ENCODE measurements around the gene DKC1.

The DKC1 gene

GRCh38 chrX:154724993-154725756, 37.5 kb upstream of the DKC1 start:
- H3K36me3 ChIP-seq (replicated peaks in 1 of 2; ENCODE audit: control insufficient read depth in 2 of 2, insufficient read depth in 2 of 2, low read length in 2 of 2): no peaks in the 10 kb centered on the region
- H3K18ac ChIP-seq (ENCODE audit: low read length): no peak overlapping the region
- no peak overlapping the region for H2BK15ac ChIP-seq (ENCODE audit: low read length)
- H2BK120ac ChIP-seq (ENCODE audit: low read depth, low read length): no peak overlapping the region
- H2AK5ac ChIP-seq (ENCODE audit: low read depth, low read length): no peak overlapping the region
- no peak for DNase-seq (ENCODE audit: low spot score)
- no peak overlapping the region for H4K91ac ChIP-seq (ENCODE audit: low read depth, low read length, poor library complexity)
- peaks cover 0 to 20% (median 0%) of the 10 kb centered on the region in 3 experiments for H3K27me3 ChIP-seq (ENCODE audit: control insufficient read depth in 3 of 3, insufficient read depth in 3 of 3, low read depth in 1 of 3, low read length in 3 of 3)
- no peaks in the 10 kb centered on the region for H3K4me1 ChIP-seq (ENCODE audit: control insufficient read depth in 2 of 2, insufficient read depth in 1 of 2, low read depth in 1 of 2, low read length in 2 of 2)
- H3K79me1 ChIP-seq (ENCODE audit: low read depth, low read length): no peaks in the 10 kb centered on the region
- H2AFZ ChIP-seq (ENCODE audit: low read length): no peak overlapping the region
- no peaks in the 10 kb centered on the region for H3K9me3 ChIP-seq (replicated peaks in 1 of 2; ENCODE audit: control insufficient read depth in 2 of 2, insufficient read depth in 1 of 2, low read depth in 1 of 2, low read length in 2 of 2)
- no CpG with 5 or more reads among the region's 2 CpGs for WGBS, 2 donors (ENCODE audit: extremely low coverage in 2 of 2, insufficient read length in 2 of 2, insufficient replicate concordance in 1 of 2)
- no peak overlapping the region for H3K14ac ChIP-seq (ENCODE audit: low read length)
- H3K23ac ChIP-seq (ENCODE audit: low read depth, low read length, poor library complexity): no peak overlapping the region
- no peak overlapping the region for H3K4me2 ChIP-seq (ENCODE audit: insufficient read depth, low read length, poor library complexity, severe bottlenecking)
- H3K9ac ChIP-seq (ENCODE audit: low read depth, low read length, poor library complexity): no peak overlapping the region
- no peak overlapping the region for H4K8ac ChIP-seq (ENCODE audit: low read depth, low read length)
- H3K4me3 ChIP-seq (ENCODE audit: low read length in 2 of 2): no peak overlapping the region
- H3K27ac ChIP-seq (replicated peaks; ENCODE audit: low read length): no peak overlapping the region
- H3K4ac ChIP-seq (ENCODE audit: low read length): no peak overlapping the region
- no peak overlapping the region for H2BK5ac ChIP-seq (ENCODE audit: low read length)
- H2BK12ac ChIP-seq (ENCODE audit: low read length): no peak overlapping the region

GRCh38 chrX:154727418-154727817, 35.2 kb upstream of the DKC1 start:
- Histone ChIP-seq H3K18ac (ENCODE audit: low read length) (no peak overlapping the region), H3K27ac (replicated peaks; ENCODE audit: low read length) (no peak overlapping the region), H4K91ac (ENCODE audit: low read depth, low read length, poor library complexity) (no peak overlapping the region), H2BK5ac (ENCODE audit: low read length) (no peak overlapping the region), H3K9me3 (replicated peaks in 1 of 2; ENCODE audit: control insufficient read depth in 2 of 2, insufficient read depth in 1 of 2, low read depth in 1 of 2, low read length in 2 of 2) (no peaks in the 10 kb centered on the region), H3K4ac (ENCODE audit: low read length) (no peak overlapping the region), H3K36me3 (replicated peaks in 1 of 2; ENCODE audit: control insufficient read depth in 2 of 2, insufficient read depth in 2 of 2, low read length in 2 of 2) (no peaks in the 10 kb centered on the region), H2BK15ac (ENCODE audit: low read length) (no peak overlapping the region), H2BK12ac (ENCODE audit: low read length) (no peak overlapping the region), H3K23ac (ENCODE audit: low read depth, low read length, poor library complexity) (no peak overlapping the region), H4K8ac (ENCODE audit: low read depth, low read length) (no peak overlapping the region), H3K14ac (ENCODE audit: low read length) (no peak overlapping the region), H3K4me2 (ENCODE audit: insufficient read depth, low read length, poor library complexity, severe bottlenecking) (no peak overlapping the region), H2AK5ac (ENCODE audit: low read depth, low read length) (no peak overlapping the region), H3K79me1 (ENCODE audit: low read depth, low read length) (no peaks in the 10 kb centered on the region), H3K4me1 (ENCODE audit: control insufficient read depth in 2 of 2, insufficient read depth in 1 of 2, low read depth in 1 of 2, low read length in 2 of 2) (no peaks in the 10 kb centered on the region), H2BK120ac (ENCODE audit: low read depth, low read length) (no peak overlapping the region), H3K27me3 (ENCODE audit: control insufficient read depth in 3 of 3, insufficient read depth in 3 of 3, low read depth in 1 of 3, low read length in 3 of 3) (peaks cover 0 to 31% (median 0%) of the 10 kb centered on the region in 3 experiments), H2AFZ (ENCODE audit: low read length) (no peak overlapping the region), H3K9ac (ENCODE audit: low read depth, low read length, poor library complexity) (no peak overlapping the region), H3K4me3 (ENCODE audit: low read length in 2 of 2) (no peak overlapping the region)
- no CpG with 5 or more reads among the region's 1 CpG for WGBS, 2 donors (ENCODE audit: extremely low coverage in 2 of 2, insufficient read length in 2 of 2, insufficient replicate concordance in 1 of 2)
- no peak for DNase-seq (ENCODE audit: low spot score)

DNA sequence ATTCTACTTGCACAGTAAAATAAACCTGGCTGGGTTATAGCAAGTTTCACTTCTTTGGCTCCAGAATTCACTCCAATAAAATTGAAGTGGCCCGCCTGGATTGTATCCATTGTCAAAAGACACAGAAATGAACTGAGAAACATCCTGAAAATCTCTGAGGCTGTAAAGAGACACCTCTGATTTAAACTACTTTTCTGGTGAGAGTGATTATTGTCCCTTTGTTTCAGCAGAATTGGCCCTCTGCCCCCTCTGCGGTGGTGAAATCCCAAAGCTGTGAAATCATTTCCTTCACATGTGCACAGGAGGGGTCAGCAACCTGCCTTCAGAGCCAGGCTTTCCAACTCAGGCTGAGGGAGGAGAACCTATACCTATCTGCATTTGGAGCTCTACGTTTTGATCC, 34.8 kb upstream of the DKC1 start:
- Histone ChIP-seq H2BK15ac (ENCODE audit: low read length) (no peak overlapping the region), H3K4me1 (ENCODE audit: control insufficient read depth in 2 of 2, insufficient read depth in 1 of 2, low read depth in 1 of 2, low read length in 2 of 2) (no peaks in the 10 kb centered on the region), H2BK12ac (ENCODE audit: low read length) (no peak overlapping the region), H3K23ac (ENCODE audit: low read depth, low read length, poor library complexity) (no peak overlapping the region), H3K79me1 (ENCODE audit: low read depth, low read length) (no peaks in the 10 kb centered on the region), H3K4me3 (ENCODE audit: low read length in 2 of 2) (no peak overlapping the region), H3K27ac (replicated peaks; ENCODE audit: low read length) (no peak overlapping the region), H3K9me3 (replicated peaks in 1 of 2; ENCODE audit: control insufficient read depth in 2 of 2, insufficient read depth in 1 of 2, low read depth in 1 of 2, low read length in 2 of 2) (no peaks in the 10 kb centered on the region), H2AFZ (ENCODE audit: low read length) (no peak overlapping the region), H3K4ac (ENCODE audit: low read length) (no peak overlapping the region), H3K4me2 (ENCODE audit: insufficient read depth, low read length, poor library complexity, severe bottlenecking) (no peak overlapping the region), H2BK5ac (ENCODE audit: low read length) (no peak overlapping the region), H2BK120ac (ENCODE audit: low read depth, low read length) (no peak overlapping the region), H4K91ac (ENCODE audit: low read depth, low read length, poor library complexity) (no peak overlapping the region), H3K27me3 (ENCODE audit: control insufficient read depth in 3 of 3, insufficient read depth in 3 of 3, low read depth in 1 of 3, low read length in 3 of 3) (peaks cover 0 to 31% (median 0%) of the 10 kb centered on the region in 3 experiments), H2AK5ac (ENCODE audit: low read depth, low read length) (no peak overlapping the region), H3K14ac (ENCODE audit: low read length) (no peak overlapping the region), H3K9ac (ENCODE audit: low read depth, low read length, poor library complexity) (no peak overlapping the region), H3K18ac (ENCODE audit: low read length) (no peak overlapping the region), H4K8ac (ENCODE audit: low read depth, low read length) (no peak overlapping the region), H3K36me3 (replicated peaks in 1 of 2; ENCODE audit: control insufficient read depth in 2 of 2, insufficient read depth in 2 of 2, low read length in 2 of 2) (no peaks in the 10 kb centered on the region)
- DNase-seq (ENCODE audit: low spot score): no peak
- no CpG with 5 or more reads among the region's 3 CpGs for WGBS, 2 donors (ENCODE audit: extremely low coverage in 2 of 2, insufficient read length in 2 of 2, insufficient replicate concordance in 1 of 2)

DNA sequence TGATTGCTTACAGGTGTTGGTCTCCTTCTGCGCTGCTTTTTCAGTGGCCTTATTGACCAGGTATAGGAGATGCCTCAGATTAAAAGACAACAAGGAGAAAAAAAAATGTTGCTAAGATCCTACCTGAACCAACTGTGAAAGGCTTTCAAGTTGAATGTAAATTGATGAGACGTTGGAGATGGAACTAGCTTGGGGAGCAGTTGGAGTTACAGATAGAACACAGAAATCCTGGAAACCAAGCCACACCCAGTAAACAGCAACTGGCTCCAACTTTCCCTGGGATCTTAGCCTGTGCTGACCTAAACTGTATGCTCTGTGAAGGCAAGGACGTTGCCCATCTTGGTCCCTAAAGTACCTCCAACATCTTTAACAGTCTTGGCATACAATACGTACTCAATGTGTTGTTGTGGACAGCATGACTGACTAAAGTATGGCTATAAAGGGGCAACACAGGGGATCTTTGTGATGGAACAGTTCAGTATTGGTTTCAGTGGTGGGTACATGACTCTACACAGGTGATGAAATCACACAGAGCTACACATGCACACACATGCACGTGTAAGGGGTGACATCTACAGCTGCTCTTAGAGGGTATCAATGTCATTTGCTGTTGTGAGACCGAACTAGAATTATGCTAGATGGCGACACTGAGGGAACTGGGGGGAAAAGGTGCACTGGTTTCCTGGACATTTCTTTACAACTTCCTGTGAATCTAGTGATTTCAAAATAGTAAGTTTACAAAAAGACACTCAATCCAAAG, 34.1 kb upstream of the DKC1 start:
- no peaks in the 10 kb centered on the region for H3K79me1 ChIP-seq (ENCODE audit: low read depth, low read length)
- H3K27me3 ChIP-seq (ENCODE audit: control insufficient read depth in 3 of 3, insufficient read depth in 3 of 3, low read depth in 1 of 3, low read length in 3 of 3): peaks cover 0 to 34% (median 0%) of the 10 kb centered on the region in 3 experiments
- H3K9me3 ChIP-seq (replicated peaks in 1 of 2; ENCODE audit: control insufficient read depth in 2 of 2, insufficient read depth in 1 of 2, low read depth in 1 of 2, low read length in 2 of 2): no peaks in the 10 kb centered on the region
- H2BK5ac ChIP-seq (ENCODE audit: low read length): no peak overlapping the region
- DNase-seq (ENCODE audit: low spot score): no peak
- H2BK15ac ChIP-seq (ENCODE audit: low read length): no peak overlapping the region
- no peak overlapping the region for H3K14ac ChIP-seq (ENCODE audit: low read length)
- WGBS, 2 donors (ENCODE audit: extremely low coverage in 2 of 2, insufficient read length in 2 of 2, insufficient replicate concordance in 1 of 2): no CpG with 5 or more reads among the region's 7 CpGs
- H2AFZ ChIP-seq (ENCODE audit: low read length): no peak overlapping the region
- H4K91ac ChIP-seq (ENCODE audit: low read depth, low read length, poor library complexity): no peak overlapping the region
- H3K18ac ChIP-seq (ENCODE audit: low read length): no peak overlapping the region
- no peak overlapping the region for H2BK12ac ChIP-seq (ENCODE audit: low read length)
- no peak overlapping the region for H2BK120ac ChIP-seq (ENCODE audit: low read depth, low read length)
- no peaks in the 10 kb centered on the region for H3K36me3 ChIP-seq (replicated peaks in 1 of 2; ENCODE audit: control insufficient read depth in 2 of 2, insufficient read depth in 2 of 2, low read length in 2 of 2)
- H3K9ac ChIP-seq (ENCODE audit: low read depth, low read length, poor library complexity): no peak overlapping the region
- H2AK5ac ChIP-seq (ENCODE audit: low read depth, low read length): no peak overlapping the region
- no peaks in the 10 kb centered on the region for H3K4me1 ChIP-seq (ENCODE audit: control insufficient read depth in 2 of 2, insufficient read depth in 1 of 2, low read depth in 1 of 2, low read length in 2 of 2)
- H3K27ac ChIP-seq (replicated peaks; ENCODE audit: low read length): no peak overlapping the region
- no peak overlapping the region for H3K23ac ChIP-seq (ENCODE audit: low read depth, low read length, poor library complexity)
- H3K4ac ChIP-seq (ENCODE audit: low read length): no peak overlapping the region
- H4K8ac ChIP-seq (ENCODE audit: low read depth, low read length): no peak overlapping the region
- no peak overlapping the region for H3K4me3 ChIP-seq (ENCODE audit: low read length in 2 of 2)
- no peak overlapping the region for H3K4me2 ChIP-seq (ENCODE audit: insufficient read depth, low read length, poor library complexity, severe bottlenecking)
